ENCODE measurements around the gene PRDM2.

The PRDM2 gene

DNA sequence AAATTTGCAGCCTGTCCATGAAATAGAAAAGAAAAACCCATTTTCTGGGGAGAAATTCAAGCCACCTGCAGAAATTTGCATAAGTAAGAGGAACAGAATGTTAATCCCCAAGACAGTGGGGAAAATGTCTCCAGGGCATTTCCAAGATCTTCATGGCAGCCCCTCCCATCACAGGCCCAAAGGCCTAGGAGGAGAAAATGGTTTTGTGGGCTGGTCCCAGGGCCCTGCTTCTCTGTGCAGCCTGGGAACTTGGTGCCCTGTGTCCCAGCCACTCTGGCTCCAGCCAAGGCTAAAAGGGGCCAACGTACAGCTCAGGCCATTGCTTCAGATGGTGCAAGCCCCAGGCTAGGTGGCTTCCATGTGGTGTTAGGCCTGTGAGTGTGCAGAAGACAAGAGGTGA is 155.6 kb downstream of the PRDM2 start:
- no peaks in the 10 kb centered on the region for H3F3A ChIP-seq (ENCODE audit: insufficient read depth, low read length)
- no peak overlapping the region for H2AFZ ChIP-seq (ENCODE audit: low read length)
- H3K4me3 ChIP-seq (ENCODE audit: low read depth, low read length, poor library complexity, severe bottlenecking): no peak overlapping the region
- TF ChIP-seq EZH2 (IDR thresholded peaks at IDR 0.05; ENCODE audit: borderline replicate concordance, low read length): no peak
- TF ChIP-seq, protein P1, sequence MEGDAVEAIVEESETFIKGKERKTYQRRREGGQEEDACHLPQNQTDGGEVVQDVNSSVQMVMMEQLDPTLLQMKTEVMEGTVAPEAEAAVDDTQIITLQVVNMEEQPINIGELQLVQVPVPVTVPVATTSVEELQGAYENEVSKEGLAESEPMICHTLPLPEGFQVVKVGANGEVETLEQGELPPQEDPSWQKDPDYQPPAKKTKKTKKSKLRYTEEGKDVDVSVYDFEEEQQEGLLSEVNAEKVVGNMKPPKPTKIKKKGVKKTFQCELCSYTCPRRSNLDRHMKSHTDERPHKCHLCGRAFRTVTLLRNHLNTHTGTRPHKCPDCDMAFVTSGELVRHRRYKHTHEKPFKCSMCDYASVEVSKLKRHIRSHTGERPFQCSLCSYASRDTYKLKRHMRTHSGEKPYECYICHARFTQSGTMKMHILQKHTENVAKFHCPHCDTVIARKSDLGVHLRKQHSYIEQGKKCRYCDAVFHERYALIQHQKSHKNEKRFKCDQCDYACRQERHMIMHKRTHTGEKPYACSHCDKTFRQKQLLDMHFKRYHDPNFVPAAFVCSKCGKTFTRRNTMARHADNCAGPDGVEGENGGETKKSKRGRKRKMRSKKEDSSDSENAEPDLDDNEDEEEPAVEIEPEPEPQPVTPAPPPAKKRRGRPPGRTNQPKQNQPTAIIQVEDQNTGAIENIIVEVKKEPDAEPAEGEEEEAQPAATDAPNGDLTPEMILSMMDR (IDR thresholded peaks at IDR 0.05; ENCODE audit: low read length): no peak
- no peaks in the 10 kb centered on the region for H3K27me3 ChIP-seq (ENCODE audit: insufficient read depth, low read length)
- H3K9me2 ChIP-seq (ENCODE audit: low read depth, low read length): no peaks in the 10 kb centered on the region
- H3K4me2 ChIP-seq (ENCODE audit: low read length): no peak overlapping the region
- H3K9ac ChIP-seq (ENCODE audit: low read length): no peak overlapping the region
- peaks cover 4% of the 10 kb centered on the region for H3K9me3 ChIP-seq (ENCODE audit: low read length)
- H4K20me1 ChIP-seq (ENCODE audit: insufficient read depth, low read length): no peaks in the 10 kb centered on the region
- no peak overlapping the region for H3K27ac ChIP-seq (ENCODE audit: low read depth, low read length, poor library complexity, severe bottlenecking)
- H3K36me3 ChIP-seq (ENCODE audit: insufficient read depth, low read length): no peaks in the 10 kb centered on the region
- H3K4me1 ChIP-seq (ENCODE audit: insufficient read depth, low read length, severe bottlenecking): no peaks in the 10 kb centered on the region
- no peaks in the 10 kb centered on the region for H3K79me2 ChIP-seq (ENCODE audit: insufficient read depth, low read length)

DNA sequence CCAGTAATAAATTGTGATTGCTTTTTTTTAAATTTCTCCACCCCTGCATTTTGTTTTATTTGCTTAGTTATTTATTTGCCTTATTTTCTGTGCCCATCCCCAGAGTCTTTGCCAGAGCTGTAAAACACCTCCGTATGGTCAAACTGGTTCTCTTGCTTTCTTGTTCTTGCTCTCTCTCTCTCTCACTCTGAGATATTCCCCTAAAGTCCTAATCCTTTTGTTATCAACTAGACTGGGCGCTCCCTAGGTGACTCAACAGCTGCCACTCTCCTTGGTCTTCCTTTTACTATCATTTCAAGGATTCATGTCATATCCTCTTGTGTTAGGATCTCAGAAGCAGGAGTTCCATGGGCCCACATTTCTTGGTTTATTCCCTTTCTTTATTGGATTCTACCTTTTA is 160.0 kb downstream of the PRDM2 start:
- no peak for TF ChIP-seq EZH2 (IDR thresholded peaks at IDR 0.05; ENCODE audit: borderline replicate concordance, low read length)
- TF ChIP-seq, protein P1 (IDR thresholded peaks at IDR 0.05; ENCODE audit: low read length): no peak
- Histone ChIP-seq H3F3A (ENCODE audit: insufficient read depth, low read length) (no peaks in the 10 kb centered on the region), H3K4me1 (ENCODE audit: insufficient read depth, low read length, severe bottlenecking) (no peaks in the 10 kb centered on the region), H2AFZ (ENCODE audit: low read length) (no peak overlapping the region), H3K27me3 (ENCODE audit: insufficient read depth, low read length) (no peaks in the 10 kb centered on the region; the same call in 1 of the 2 replicates), H3K36me3 (ENCODE audit: insufficient read depth, low read length) (no peaks in the 10 kb centered on the region), H4K20me1 (ENCODE audit: insufficient read depth, low read length) (no peaks in the 10 kb centered on the region), H3K4me2 (ENCODE audit: low read length) (no peak overlapping the region), H3K9me3 (ENCODE audit: low read length) (peaks cover 4% of the 10 kb centered on the region), H3K27ac (ENCODE audit: low read depth, low read length, poor library complexity, severe bottlenecking) (no peak overlapping the region), H3K9ac (ENCODE audit: low read length) (no peak overlapping the region), H3K9me2 (ENCODE audit: low read depth, low read length) (no peaks in the 10 kb centered on the region), H3K4me3 (ENCODE audit: low read depth, low read length, poor library complexity, severe bottlenecking) (no peak overlapping the region), H3K79me2 (ENCODE audit: insufficient read depth, low read length) (no peaks in the 10 kb centered on the region)

DNA sequence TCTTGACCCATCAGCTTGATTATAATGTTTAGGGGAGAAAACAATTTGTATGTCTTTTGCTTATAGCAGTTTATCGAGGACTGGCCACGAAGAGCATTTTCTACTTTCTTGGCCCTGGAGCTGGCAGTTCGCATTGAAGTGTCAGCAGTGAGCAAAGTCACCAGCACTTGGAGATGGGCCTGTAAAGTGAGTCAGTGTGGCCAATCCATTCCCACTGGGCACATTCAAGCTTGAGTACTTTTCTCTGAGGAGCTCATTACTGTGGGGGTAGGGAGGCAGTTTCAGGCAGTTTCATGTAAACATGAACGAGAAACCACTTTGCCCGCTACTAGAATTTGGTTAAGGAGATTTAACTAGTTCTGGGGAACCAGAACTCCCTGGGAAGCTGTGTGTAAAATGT is 164.8 kb downstream of the PRDM2 start:
- no peak overlapping the region for H2AFZ ChIP-seq (ENCODE audit: low read length)
- H3K36me3 ChIP-seq (ENCODE audit: insufficient read depth, low read length): no peaks in the 10 kb centered on the region
- peaks cover 5% of the 10 kb centered on the region for H3K27me3 ChIP-seq (ENCODE audit: insufficient read depth, low read length)
- no peaks in the 10 kb centered on the region for H3K9me2 ChIP-seq (ENCODE audit: low read depth, low read length)
- no peak for TF ChIP-seq EZH2 (IDR thresholded peaks at IDR 0.05; ENCODE audit: borderline replicate concordance, low read length)
- TF ChIP-seq, protein P1 (IDR thresholded peaks at IDR 0.05; ENCODE audit: low read length): no peak
- no peak overlapping the region for H3K27ac ChIP-seq (ENCODE audit: low read depth, low read length, poor library complexity, severe bottlenecking)
- H3K9me3 ChIP-seq (ENCODE audit: low read length): no peaks in the 10 kb centered on the region
- H4K20me1 ChIP-seq (ENCODE audit: insufficient read depth, low read length): no peaks in the 10 kb centered on the region
- H3F3A ChIP-seq (ENCODE audit: insufficient read depth, low read length): no peaks in the 10 kb centered on the region
- no peak overlapping the region for H3K4me3 ChIP-seq (ENCODE audit: low read depth, low read length, poor library complexity, severe bottlenecking)
- H3K4me1 ChIP-seq (ENCODE audit: insufficient read depth, low read length, severe bottlenecking): no peaks in the 10 kb centered on the region
- H3K4me2 ChIP-seq (ENCODE audit: low read length): no peak overlapping the region
- no peaks in the 10 kb centered on the region for H3K79me2 ChIP-seq (ENCODE audit: insufficient read depth, low read length)
- no peak overlapping the region for H3K9ac ChIP-seq (ENCODE audit: low read length)

Measured in OCI-LY1 (cell line).